OCI-LY1 (cell line): ENCODE data around the gene LETM1.

Source experiments
- CTCF ChIP-seq: fragments of 200-600 bp; sonication (generic), shearing (Covaris generic); IDR thresholded peaks from 2 replicates; pipeline ENCODE4 v1.5.1; 2017; ENCODE audit warnings: mild to moderate bottlenecking, antibody characterized with exemption, low read length, moderate library complexity, mixed read lengths
- EZH2 ChIP-seq: fragments of 200-600 bp; sonication (generic), shearing (Covaris generic); IDR thresholded peaks from 2 replicates; pipeline ENCODE4 v1.8.0; 2017; ENCODE audit warnings: borderline replicate concordance, mixed run types, mild to moderate bottlenecking, antibody characterized with exemption, low read length, moderate library complexity, mixed read lengths

DNA sequence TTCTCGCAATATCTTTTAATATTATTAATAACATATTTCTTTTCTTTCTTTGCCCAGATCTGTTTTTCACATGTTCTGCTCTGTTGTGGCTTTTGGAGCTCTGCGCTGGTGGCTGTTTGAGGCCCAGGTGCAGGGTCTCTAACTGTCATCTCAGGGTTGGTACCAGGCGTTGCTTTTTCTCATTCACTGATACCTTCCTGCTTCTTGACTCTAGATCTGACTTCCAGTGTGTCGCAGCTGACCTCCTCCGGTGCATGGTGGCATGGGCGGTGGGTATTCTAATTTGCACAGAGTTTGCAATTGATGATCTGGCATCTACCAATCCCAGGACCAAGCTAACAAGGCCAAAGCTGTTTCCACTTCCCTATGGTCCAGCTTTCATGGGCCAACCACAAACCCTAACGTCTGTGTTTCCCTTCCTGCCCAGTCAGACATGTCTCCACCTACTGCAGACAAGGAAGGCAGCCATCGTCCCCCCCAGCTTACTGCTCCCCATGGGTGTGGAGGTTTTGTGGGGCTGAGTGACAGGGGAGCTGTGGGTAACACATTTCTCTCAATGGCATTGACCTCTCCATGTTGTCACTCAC is 25.2 kb downstream of the LETM1 start:
- TF ChIP-seq CTCF (no peak), EZH2 (no peak)
